HG03565 (cell line): ENCODE data around the gene CBX6.

Experiments used
- ATAC-seq: cut with Tn5 transposase; IDR thresholded peaks from one replicate; pipeline ENCODE4 v1.9.1; 2021; ENCODE audit warnings: mild to moderate bottlenecking, moderate library complexity; ENCODE audit not compliant: unreplicated experiment

The CBX6 gene

DNA sequence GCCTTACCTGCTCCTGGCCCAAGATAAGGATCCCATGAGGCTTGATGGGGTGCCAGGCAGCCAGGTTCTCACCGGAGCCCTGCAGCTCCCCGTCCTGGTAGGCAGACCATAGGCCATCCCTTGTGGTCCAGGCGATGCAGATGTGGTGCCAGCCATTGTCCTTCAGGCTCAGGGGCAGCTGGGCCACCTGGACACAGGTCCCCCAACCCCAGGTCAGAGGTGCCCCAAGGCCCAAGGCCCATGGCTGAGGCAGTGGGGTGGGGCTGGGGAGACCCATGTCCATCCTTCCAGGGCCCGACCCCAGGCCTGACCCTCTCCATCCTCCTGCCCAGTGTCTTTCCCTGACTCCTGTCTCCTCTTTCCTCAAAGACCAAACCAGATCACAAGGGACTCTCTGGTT, 48.9 kb downstream of the CBX6 start:
- ATAC-seq, result no peak

DNA sequence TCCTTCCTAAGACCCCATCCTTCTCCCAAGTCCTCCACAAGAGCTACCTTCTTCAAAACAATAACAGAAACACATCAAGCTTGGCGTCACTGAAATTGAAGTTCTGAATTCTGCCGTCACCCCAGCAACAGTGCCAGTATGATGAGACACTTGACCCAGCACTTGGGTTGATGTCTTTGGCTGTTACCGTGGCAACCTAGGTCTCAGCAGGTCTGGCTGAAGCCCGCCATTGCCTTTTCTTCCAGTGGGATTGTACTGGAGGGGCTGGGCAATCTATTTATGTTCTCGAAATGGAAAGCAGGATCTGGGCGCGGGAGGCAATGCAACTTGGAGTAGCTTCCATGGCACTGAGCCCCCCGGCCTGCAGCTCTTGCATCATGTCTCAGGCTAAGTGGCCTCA, 52.0 kb downstream of the CBX6 start:
- no peak for ATAC-seq

DNA sequence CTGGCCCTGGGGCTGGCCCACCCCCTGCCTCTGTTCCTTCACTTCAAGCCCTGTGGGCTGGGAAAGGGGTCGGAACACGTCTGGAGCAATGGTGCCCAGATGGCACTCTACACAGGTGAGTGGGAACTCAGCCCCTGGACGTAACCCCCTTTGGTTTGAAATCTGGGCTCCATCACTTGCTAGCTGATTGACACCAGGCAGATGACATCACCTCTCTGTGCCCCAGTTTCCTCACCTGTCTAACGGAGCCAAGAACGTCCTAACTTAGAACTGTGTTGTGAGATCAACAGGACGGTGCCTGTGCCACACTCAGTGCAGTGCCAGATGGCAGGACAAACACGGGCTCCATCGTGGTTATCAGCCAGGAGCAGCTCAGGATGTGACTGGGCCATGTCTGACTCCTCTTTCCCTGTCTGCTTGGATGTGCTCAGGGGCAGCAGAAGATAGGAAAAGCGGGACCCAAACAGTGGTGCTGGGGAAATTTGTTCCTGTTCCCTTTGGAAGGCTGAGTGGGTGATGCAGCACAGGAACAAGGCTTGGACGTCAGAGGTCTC, 52.6 kb downstream of the CBX6 start:
- ATAC-seq, result no peak

DNA sequence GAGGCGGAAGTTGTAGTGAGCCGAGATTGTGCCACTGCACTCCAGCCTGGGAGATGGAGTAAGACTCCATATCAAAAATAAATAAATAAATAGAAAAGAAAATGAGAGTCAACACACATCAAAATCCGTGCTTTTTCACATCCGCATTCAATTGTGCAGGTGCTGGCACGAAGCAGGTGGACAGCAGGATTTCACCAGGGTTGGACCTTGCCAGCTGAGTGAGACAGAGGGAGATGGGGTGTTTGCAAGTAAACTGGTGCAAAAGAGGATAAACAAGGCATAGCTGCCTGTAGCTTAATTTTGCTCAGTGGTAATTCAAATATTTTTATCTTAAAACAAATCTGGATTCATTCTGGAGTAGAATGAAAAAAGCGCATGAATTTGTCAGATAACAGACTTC, 54.8 kb downstream of the CBX6 start:
- no peak for ATAC-seq

DNA sequence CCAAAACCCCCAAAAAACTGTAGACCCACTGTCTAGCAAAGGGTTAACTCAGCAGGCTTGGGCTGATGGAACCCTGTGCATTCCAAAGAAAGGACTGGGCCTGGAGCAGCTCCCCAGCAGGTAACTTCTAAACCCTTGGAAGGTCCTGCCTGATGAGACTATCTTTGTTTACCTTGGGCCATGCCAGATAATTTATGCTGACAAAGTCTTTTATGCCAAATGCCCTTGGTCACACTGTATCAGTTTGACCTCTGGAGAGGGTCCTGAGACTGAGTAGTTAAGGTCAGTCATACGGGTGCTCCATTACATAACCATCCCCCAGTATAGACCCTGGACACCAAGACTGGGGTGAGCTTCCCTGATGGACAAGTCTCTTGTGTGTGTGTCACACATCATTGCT, 56.2 kb downstream of the CBX6 start:
- no peak for ATAC-seq
